Neuronal stem cell (in vitro differentiated cells): ENCODE results near the gene FOXP1.

Experiments used
- DNase-seq: peaks from one replicate; pipeline ENCODE4 v3.0.0-alpha.2; 2013; ENCODE audit warnings: low spot score
- H2AFZ ChIP-seq: one replicate; pipeline ENCODE4 v1.6.1; 2013; ENCODE audit warnings: mild to moderate bottlenecking, low read length, inconsistent platforms
- H2AK5ac ChIP-seq: 2 replicates; pipeline ENCODE4 v1.6.1; 2013; ENCODE audit warnings: low read depth, mild to moderate bottlenecking, inconsistent platforms, low read length, moderate library complexity, mixed read lengths
- H2BK120ac ChIP-seq: 2 replicates; pipeline ENCODE4 v1.6.1; 2013; ENCODE audit warnings: low read depth, mild to moderate bottlenecking, inconsistent platforms, low read length, moderate library complexity, mixed read lengths
- H2BK12ac ChIP-seq: one replicate; pipeline ENCODE4 v1.6.1; 2013; ENCODE audit warnings: low read length, inconsistent platforms
- H2BK15ac ChIP-seq: 2 replicates; pipeline ENCODE4 v1.6.1; 2013; ENCODE audit warnings: mild to moderate bottlenecking, low read length, inconsistent platforms, mixed read lengths
- H2BK5ac ChIP-seq: one replicate; pipeline ENCODE4 v1.6.1; 2013; ENCODE audit warnings: inconsistent platforms, mild to moderate bottlenecking, low read length, moderate library complexity
- H3K14ac ChIP-seq: one replicate; pipeline ENCODE4 v1.6.1; 2013; ENCODE audit warnings: low read length, inconsistent platforms
- H3K18ac ChIP-seq: 2 replicates; pipeline ENCODE4 v1.6.1; 2013; ENCODE audit warnings: low read length, inconsistent platforms
- H3K23ac ChIP-seq: 2 replicates; pipeline ENCODE4 v1.6.1; 2013; ENCODE audit warnings: low read depth, mild to moderate bottlenecking, mixed read lengths, low read length, inconsistent platforms; ENCODE audit not compliant: poor library complexity
- H3K27ac ChIP-seq: replicated peaks from 3 replicates; pipeline ENCODE4 v1.5.1; 2013; ENCODE audit warnings: low read length, inconsistent platforms
- H3K27me3 ChIP-seq, 3 experiments: 2 replicates each; pipeline ENCODE4 v1.6.1; 2013; ENCODE audit warnings: low read length in 3 of 3, mild to moderate bottlenecking in 2 of 3, inconsistent platforms in 1 of 3, low read depth in 1 of 3, mixed read lengths in 1 of 3, moderate library complexity in 1 of 3; ENCODE audit not compliant: control insufficient read depth in 3 of 3, insufficient read depth in 3 of 3
- H3K36me3 ChIP-seq, 2 donors: replicated peaks in 1 of 2; 2 replicates each; pipeline ENCODE4 v1.6.1; 2013; ENCODE audit warnings: low read length in 2 of 2; ENCODE audit not compliant: control insufficient read depth in 2 of 2, insufficient read depth in 2 of 2
- H3K4ac ChIP-seq: 2 replicates; pipeline ENCODE4 v1.6.1; 2013; ENCODE audit warnings: inconsistent platforms, mild to moderate bottlenecking, low read length, moderate library complexity
- H3K4me1 ChIP-seq, 2 donors: 1 replicate in 1 of 2; 2 replicates in 1 of 2; pipeline ENCODE4 v1.6.1; 2013; ENCODE audit warnings: low read length in 2 of 2, low read depth in 1 of 2; ENCODE audit not compliant: control insufficient read depth in 2 of 2, insufficient read depth in 1 of 2
- H3K4me2 ChIP-seq: one replicate; pipeline ENCODE4 v1.6.1; 2013; ENCODE audit warnings: mild to moderate bottlenecking, low read length, inconsistent platforms; ENCODE audit not compliant: insufficient read depth, poor library complexity, severe bottlenecking
- H3K4me3 ChIP-seq, 2 donors: 2 replicates each; pipeline ENCODE4 v1.5.1; 2013; ENCODE audit warnings: low read length in 2 of 2, mild to moderate bottlenecking in 2 of 2, inconsistent platforms in 1 of 2, moderate library complexity in 1 of 2
- H3K79me1 ChIP-seq: one replicate; pipeline ENCODE4 v1.6.1; 2013; ENCODE audit warnings: low read depth, mild to moderate bottlenecking, inconsistent platforms, low read length, moderate library complexity
- H3K9ac ChIP-seq: one replicate; pipeline ENCODE4 v1.6.1; 2013; ENCODE audit warnings: mild to moderate bottlenecking, low read depth, low read length, inconsistent platforms; ENCODE audit not compliant: poor library complexity
- H3K9me3 ChIP-seq, 2 donors: replicated peaks in 1 of 2; 2 replicates each; pipeline versions ENCODE3 to v1.6.1; 2013; ENCODE audit warnings: low read length in 2 of 2, mild to moderate bottlenecking in 2 of 2, inconsistent platforms in 1 of 2, low read depth in 1 of 2, mixed read lengths in 1 of 2, moderate library complexity in 1 of 2; ENCODE audit not compliant: control insufficient read depth in 2 of 2, insufficient read depth in 1 of 2
- H4K8ac ChIP-seq: one replicate; pipeline ENCODE4 v1.6.1; 2013; ENCODE audit warnings: low read depth, mild to moderate bottlenecking, inconsistent platforms, low read length, moderate library complexity
- H4K91ac ChIP-seq: one replicate; pipeline ENCODE4 v1.6.1; 2013; ENCODE audit warnings: low read length, low read depth, mild to moderate bottlenecking, inconsistent platforms; ENCODE audit not compliant: poor library complexity
- WGBS, 2 donors: extraction: QIAGEN DNeasy Blood & Tissue Kit; methylation state at CpG; one replicate each; pipeline ENCODE4 v1.1.7; 2013; ENCODE audit warnings: missing lambda C conversion rate in 2 of 2, mixed read lengths in 1 of 2; ENCODE audit not compliant: insufficient read length in 2 of 2, insufficient replicate concordance in 1 of 2; ENCODE audit errors: extremely low coverage in 2 of 2; 5-methylcytosine and 5-hydroxymethylcytosine counted together

FOXP1 gene

GRCh38 chr3:71156062-71156665, 427.4 kb downstream of the FOXP1 start:
- Histone ChIP-seq H2AFZ (no peak overlapping the region), H3K36me3 (no peaks in the 10 kb centered on the region), H3K9ac (no peak overlapping the region), H2BK12ac (no peak overlapping the region), H3K4me1 (peaks cover 0 to 9% of the 10 kb centered on the region in 2 donors), H3K27ac (no peak overlapping the region), H3K18ac (no peak overlapping the region), H3K9me3 (peaks cover 0 to 9% of the 10 kb centered on the region in 2 donors), H2AK5ac (no peak overlapping the region), H3K4me3 (no peak overlapping the region), H2BK5ac (no peak overlapping the region), H3K4me2 (no peak overlapping the region), H4K91ac (no peak overlapping the region), H3K4ac (no peak overlapping the region), H3K23ac (no peak overlapping the region), H3K14ac (no peak overlapping the region), H4K8ac (no peak overlapping the region), H3K27me3 (no peaks in the 10 kb centered on the region), H2BK15ac (no peak overlapping the region), H2BK120ac (no peak overlapping the region), H3K79me1 (no peaks in the 10 kb centered on the region)
- WGBS, 2 donors, result no CpG with 5 or more reads among the region's 1 CpG
- DNase-seq, result no peak

GRCh38 chr3:71154846-71155245, 428.7 kb downstream of the FOXP1 start:
- Histone ChIP-seq H4K8ac (no peak overlapping the region), H3K79me1 (no peaks in the 10 kb centered on the region), H3K4me2 (no peak overlapping the region), H2AK5ac (no peak overlapping the region), H2BK120ac (no peak overlapping the region), H2AFZ (no peak overlapping the region), H2BK12ac (no peak overlapping the region), H3K4me1 (peaks cover 5 to 9% of the 10 kb centered on the region in 2 donors), H3K36me3 (no peaks in the 10 kb centered on the region), H2BK5ac (no peak overlapping the region), H3K27ac (no peak overlapping the region), H4K91ac (no peak overlapping the region), H3K9me3 (peaks cover 0 to 2% of the 10 kb centered on the region in 2 donors), H3K27me3 (no peaks in the 10 kb centered on the region), H3K18ac (no peak overlapping the region), H2BK15ac (no peak overlapping the region), H3K4me3 (no peak overlapping the region), H3K9ac (no peak overlapping the region), H3K14ac (no peak overlapping the region), H3K23ac (no peak overlapping the region), H3K4ac (no peak overlapping the region)
- DNase-seq, result no peak

- H2BK120ac ChIP-seq, result no peak overlapping the region
- peaks cover 0 to 2% of the 10 kb centered on the region in 2 donors for H3K9me3 ChIP-seq
- H3K4me1 ChIP-seq, result peaks cover 5 to 9% of the 10 kb centered on the region in 2 donors
- no peak overlapping the region for H4K91ac ChIP-seq
- no peak overlapping the region for H3K14ac ChIP-seq
- H4K8ac ChIP-seq, result no peak overlapping the region
- H3K4me2 ChIP-seq, result no peak overlapping the region
- H3K27me3 ChIP-seq, result no peaks in the 10 kb centered on the region
- H2BK15ac ChIP-seq, result no peak overlapping the region
- no peak overlapping the region for H2BK5ac ChIP-seq
- no peak overlapping the region for H2AK5ac ChIP-seq
- H3K23ac ChIP-seq, result no peak overlapping the region
- H2AFZ ChIP-seq, result no peak overlapping the region
- DNase-seq, result no peak
- H3K18ac ChIP-seq, result no peak overlapping the region
- H3K4ac ChIP-seq, result no peak overlapping the region
- no peak overlapping the region for H3K27ac ChIP-seq
- H3K79me1 ChIP-seq, result no peaks in the 10 kb centered on the region
- no peaks in the 10 kb centered on the region for H3K36me3 ChIP-seq
- H3K4me3 ChIP-seq, result no peak overlapping the region
- no peak overlapping the region for H2BK12ac ChIP-seq
- WGBS, 2 donors, result no CpG with 5 or more reads among the region's 2 CpGs
- no peak overlapping the region for H3K9ac ChIP-seq
These were observed 429.8 kb downstream of the FOXP1 start for GRCh38 chr3:71153713-71154112.

- Histone ChIP-seq H3K36me3 (no peaks in the 10 kb centered on the region), H3K4me1 (peaks cover 5 to 9% of the 10 kb centered on the region in 2 donors), H2BK12ac (peak overlapping the region; percentile 4), H3K79me1 (no peaks in the 10 kb centered on the region), H3K23ac (no peak overlapping the region), H3K9ac (no peak overlapping the region), H2BK120ac (no peak overlapping the region), H4K91ac (no peak overlapping the region), H2BK15ac (no peak overlapping the region), H3K14ac (no peak overlapping the region), H3K4me2 (no peak overlapping the region), H3K27ac (no peak overlapping the region), H3K4me3 (no peak overlapping the region), H2AK5ac (no peak overlapping the region), H2AFZ (no peak overlapping the region), H3K27me3 (no peaks in the 10 kb centered on the region), H2BK5ac (no peak overlapping the region), H3K9me3 (peaks cover 0 to 2% of the 10 kb centered on the region in 2 donors), H3K18ac (no peak overlapping the region), H3K4ac (no peak overlapping the region), H4K8ac (no peak overlapping the region)
- no CpG with 5 or more reads among the region's 8 CpGs for WGBS, 2 donors
- no peak for DNase-seq
These were observed 430.6 kb downstream of the FOXP1 start for GRCh38 chr3:71152892-71153265.
